ENCODE measurements around the gene SMYD3. TPM values are rescaled to one million over a fixed set of nuclear protein-coding genes. Genes with fewer than 3 reads are reported as not detected.

SMYD3 gene
- total and polyA plus RNA-seq, 9 of the 15 experiments (the other 6 are each of a cell fraction or from before 2014, with no cell fraction given): 128 to 440 (median 197) TPM

GRCh38 chr1:246072456-246072955 lies 434.6 kb downstream of the SMYD3 start:
- 66% methylated on average over 5 of the region's 5 CpGs for WGBS (ENCODE audit: insufficient coverage, low coverage, missing lambda C conversion rate)
- BruUV-seq (replicated peaks): no TSS peak
- H4K20me1 ChIP-seq (replicated peaks; ENCODE audit: control insufficient read depth, insufficient read depth, low read length): no peaks in the 10 kb centered on the region
- TF ChIP-seq TAF1 (IDR thresholded peaks at IDR 0.05; ENCODE audit: control insufficient read depth, extremely low read depth, insufficient read depth, low read length, severe bottlenecking): no peak
- no peak for TF ChIP-seq CHD7 (IDR thresholded peaks at IDR 0.05; ENCODE audit: low read depth, low read length)
- TF ChIP-seq BRD9 (IDR thresholded peaks at IDR 0.05; ENCODE audit: low read depth, partially characterized antibody): no peak
- no peak for TF ChIP-seq KLF10 (CRISPR knock-in tag; IDR thresholded peaks at IDR 0.05)
- TF ChIP-seq NFRKB (IDR thresholded peaks at IDR 0.05; ENCODE audit: low read depth): no peak
- no peak for TF ChIP-seq HEY1 (CRISPR knock-in tag; IDR thresholded peaks at IDR 0.05; ENCODE audit: borderline replicate concordance)

More at GRCh38 chr1:246072456-246072955, 434.6 kb downstream of the SMYD3 start:
- Histone ChIP-seq H3K36me3 (ENCODE audit: control insufficient read depth, insufficient read depth, low read length) (no peaks in the 10 kb centered on the region), H3K9me1 (ENCODE audit: control insufficient read depth, insufficient read depth, low read length) (no peaks in the 10 kb centered on the region), H3K27me3 (ENCODE audit: control insufficient read depth in 2 of 2, insufficient read depth in 2 of 2, low read length in 2 of 2) (no peaks in the 10 kb centered on the region), H2AFZ (ENCODE audit: low read depth, low read length) (no peak overlapping the region), H3K27ac (ENCODE audit: extremely low read depth, low read depth, low read length) (no peak overlapping the region), H3K79me2 (ENCODE audit: control insufficient read depth, insufficient read depth, low read length) (peaks cover 5% of the 10 kb centered on the region; the same call in 2 of the 3 replicates), H3K9me3 (replicated peaks; ENCODE audit: control insufficient read depth, insufficient read depth, low read depth, low read length) (no peaks in the 10 kb centered on the region), H3K4me3 (no peak overlapping the region), H3K9ac (ENCODE audit: insufficient read depth in 1 of 2, low read depth in 2 of 2, low read length in 2 of 2) (no peak overlapping the region), H3K4me1 (replicated peaks in 1 of 2; ENCODE audit: control insufficient read depth in 2 of 2, insufficient read depth in 2 of 2, low read length in 2 of 2) (peaks cover 4 to 39% of the 10 kb centered on the region in 2 experiments; a peak in 4 of 5 replicates), H3K4me2 (ENCODE audit: insufficient read depth, low read length) (no peak overlapping the region)
- FAIRE-seq: no peak
- intact Hi-C loops (cut with micrococcal nuclease): no loop called here
- no peak for DNase-seq (ENCODE audit: extremely low read depth in 1 of 4, low spot score in 3 of 4)
- ChIA-PET CTCF (ENCODE audit: low intra/inter-chr PET ratio) (no interaction called here), POLR2A (no interaction called here)
- in situ Hi-C loops (cut with MboI): no loop called here
- no peak for ATAC-seq

Data from K562 (cell line).